SH-SY5Y (cell line): ENCODE data around the gene COX7A1.

Experiments used
- GATA2 ChIP-seq: IDR thresholded peaks from 2 replicates; pipeline ENCODE4 v1.6.1; 2011; ENCODE audit warnings: mild to moderate bottlenecking, low read depth, low read length
- GATA3 ChIP-seq: IDR thresholded peaks from 2 replicates; pipeline ENCODE4 v1.6.1; 2011; ENCODE audit warnings: low read depth, mild to moderate bottlenecking, low read length, moderate library complexity

COX7A1 gene

GRCh38 chr19:36150586-36150985 lies 1.7 kb downstream of the COX7A1 start:
- TF ChIP-seq GATA2 (no peak), GATA3 (no peak)

- no peak for TF ChIP-seq GATA3
- TF ChIP-seq GATA2: no peak
Observed at GRCh38 chr19:36149673-36150406, 2.4 kb downstream of the COX7A1 start.

- no peak for TF ChIP-seq GATA3
Observed at GRCh38 chr19:36144624-36145023, 7.6 kb downstream of the COX7A1 start.

GRCh38 chr19:36142496-36142895 lies 9.8 kb downstream of the COX7A1 start:
- TF ChIP-seq GATA2 (no peak), GATA3 (no peak)

GRCh38 chr19:36142046-36142445 lies 10.2 kb downstream of the COX7A1 start:
- TF ChIP-seq GATA2 (no peak), GATA3 (no peak)

GRCh38 chr19:36141039-36141927 lies 11.0 kb downstream of the COX7A1 start:
- TF ChIP-seq GATA2: no peak
- TF ChIP-seq GATA3: no peak

GRCh38 chr19:36140304-36141038 lies 11.8 kb downstream of the COX7A1 start:
- TF ChIP-seq GATA3 (no peak), GATA2 (no peak)

- TF ChIP-seq GATA3 (no peak), GATA2 (no peak; the same call in 1 of the 2 replicates)
Observed at GRCh38 chr19:36139473-36140303, 12.6 kb downstream of the COX7A1 start, which contains the start of gene CAPNS1. CAPNS1 (plus strand) TSS chr19:36140066; CDS start chr19:36141012, 946 bp downstream.

GRCh38 chr19:36139120-36139472 lies 13.2 kb downstream of the COX7A1 start:
- TF ChIP-seq GATA3 (no peak), GATA2 (no peak)

GRCh38 chr19:36136964-36137686 lies 15.1 kb downstream of the COX7A1 start:
- TF ChIP-seq GATA3 (no peak), GATA2 (no peak)

- TF ChIP-seq GATA2: no peak
- TF ChIP-seq GATA3: no peak
Observed at GRCh38 chr19:36128392-36128736, 23.9 kb downstream of the COX7A1 start.

- TF ChIP-seq GATA3 (no peak), GATA2 (no peak)
Observed at GRCh38 chr19:36125557-36125956, 26.7 kb downstream of the COX7A1 start.

- TF ChIP-seq GATA2: no peak
- no peak for TF ChIP-seq GATA3
Observed at GRCh38 chr19:36121486-36122124, 30.6 kb downstream of the COX7A1 start.
